Measurements from ENCODE around the gene DRAP1. TPM values are rescaled to one million over a fixed set of nuclear protein-coding genes. Genes with fewer than 3 reads are reported as not detected.
A peak's percentile ranks its signal among the peaks of the same experiment; 100 is the strongest.

DRAP1 gene
- total RNA-seq, 1 experiment from 2014 or later: 105 TPM

- H3K27ac Mint-ChIP-seq: peak overlapping the region; percentile 64 to 95 (median 95); a peak in 5 of 7 replicates
- no peak overlapping the region for H3K9ac ChIP-seq (ENCODE audit: extremely low read depth, insufficient read length, low read length)
These were observed 27.9 kb downstream of the DRAP1 start for GRCh38 chr11:65947133-65947532.

More at GRCh38 chr11:65947133-65947532, 27.9 kb downstream of the DRAP1 start:
- H3K4me1 Mint-ChIP-seq: peaks cover 22 to 36% of the 10 kb centered on the region in 2 experiments
- H3K4me3 Mint-ChIP-seq: no peak overlapping the region
- H4K5ac ChIP-seq (ENCODE audit: insufficient read length, low read depth, low read length): no peak overlapping the region
- no peaks in the 10 kb centered on the region for H3K9me3 ChIP-seq (ENCODE audit: control insufficient read depth, low read depth, low read length)
- no peaks in the 10 kb centered on the region for H3K79me1 ChIP-seq (ENCODE audit: insufficient read depth, low read depth, low read length, poor library complexity, severe bottlenecking)
- H3K9me3 Mint-ChIP-seq: no peaks in the 10 kb centered on the region; a peak in 1 of 5 replicates
- no peak overlapping the region for H3K56ac ChIP-seq (ENCODE audit: insufficient read length, low read depth, low read length)
- no peak overlapping the region for H2BK120ac ChIP-seq (ENCODE audit: low read depth, low read length, poor library complexity, severe bottlenecking)
- no peaks in the 10 kb centered on the region for H3K79me2 ChIP-seq (ENCODE audit: insufficient read depth, low read length)
- peaks cover 11% of the 10 kb centered on the region for H3K4me1 ChIP-seq (ENCODE audit: insufficient read depth, low read length)
- no peak overlapping the region for H3T11ph ChIP-seq (ENCODE audit: low read length)
- H3K14ac ChIP-seq (ENCODE audit: insufficient read depth, low read length): peak overlapping the region; percentile 74
- H2AFZ ChIP-seq (ENCODE audit: low read length): no peak overlapping the region
- no peak overlapping the region for H3K23ac ChIP-seq (ENCODE audit: insufficient read length, low read depth, low read length)
- no peak overlapping the region for H2AK5ac ChIP-seq (ENCODE audit: insufficient read length, low read length)
- H3K4ac ChIP-seq (ENCODE audit: low read depth, low read length): peak overlapping the region; percentile 81; the same call in 1 of the 2 replicates
- H2BK5ac ChIP-seq (ENCODE audit: insufficient read length, low read length): no peak overlapping the region
- DNase-seq: peak; percentile 55
- peaks cover 0 to 18% (median 2%) of the 10 kb centered on the region in 3 experiments; a peak in 4 of 7 replicates for H3K36me3 Mint-ChIP-seq (ENCODE audit: insufficient read depth in 1 of 3, low read depth in 3 of 3)
- no peak overlapping the region for H3K27ac ChIP-seq (ENCODE audit: insufficient read length, low read depth, low read length)
- H3K27me3 Mint-ChIP-seq (ENCODE audit: low read depth): peaks cover 7% of the 10 kb centered on the region
- no peak overlapping the region for H3K4me2 ChIP-seq (ENCODE audit: insufficient read depth, insufficient read length, low read length)
- H2BK15ac ChIP-seq (ENCODE audit: low read depth, low read length): no peak overlapping the region
- H4K20me1 ChIP-seq (ENCODE audit: control insufficient read depth, insufficient read depth, insufficient read length): no peaks in the 10 kb centered on the region
- H3K23me2 ChIP-seq (ENCODE audit: insufficient read length, low read depth, low read length, poor library complexity, severe bottlenecking): peaks cover 8% of the 10 kb centered on the region
- H2BK20ac ChIP-seq (ENCODE audit: low read depth, low read length, poor library complexity, severe bottlenecking): no peak overlapping the region
- H4K8ac ChIP-seq (replicated peaks; ENCODE audit: insufficient read length, low read depth, low read length): no peak overlapping the region
- TF ChIP-seq, protein P1, sequence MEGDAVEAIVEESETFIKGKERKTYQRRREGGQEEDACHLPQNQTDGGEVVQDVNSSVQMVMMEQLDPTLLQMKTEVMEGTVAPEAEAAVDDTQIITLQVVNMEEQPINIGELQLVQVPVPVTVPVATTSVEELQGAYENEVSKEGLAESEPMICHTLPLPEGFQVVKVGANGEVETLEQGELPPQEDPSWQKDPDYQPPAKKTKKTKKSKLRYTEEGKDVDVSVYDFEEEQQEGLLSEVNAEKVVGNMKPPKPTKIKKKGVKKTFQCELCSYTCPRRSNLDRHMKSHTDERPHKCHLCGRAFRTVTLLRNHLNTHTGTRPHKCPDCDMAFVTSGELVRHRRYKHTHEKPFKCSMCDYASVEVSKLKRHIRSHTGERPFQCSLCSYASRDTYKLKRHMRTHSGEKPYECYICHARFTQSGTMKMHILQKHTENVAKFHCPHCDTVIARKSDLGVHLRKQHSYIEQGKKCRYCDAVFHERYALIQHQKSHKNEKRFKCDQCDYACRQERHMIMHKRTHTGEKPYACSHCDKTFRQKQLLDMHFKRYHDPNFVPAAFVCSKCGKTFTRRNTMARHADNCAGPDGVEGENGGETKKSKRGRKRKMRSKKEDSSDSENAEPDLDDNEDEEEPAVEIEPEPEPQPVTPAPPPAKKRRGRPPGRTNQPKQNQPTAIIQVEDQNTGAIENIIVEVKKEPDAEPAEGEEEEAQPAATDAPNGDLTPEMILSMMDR (conservative IDR thresholded peaks at IDR 0.05): 0 out of 3 replicates have a peak, but pooled peaks have one; percentile 9
- H3K18ac ChIP-seq (ENCODE audit: insufficient read length, low read depth, low read length): peak overlapping the region; percentile 88
- WGBS (ENCODE audit: extremely low coverage, insufficient read length, low lambda C conversion rate): no CpG with 5 or more reads among the region's 13 CpGs
- peak overlapping the region; percentile 60 for H4K91ac ChIP-seq (ENCODE audit: insufficient read length, low read depth, low read length)
- H2BK12ac ChIP-seq (ENCODE audit: insufficient read length, low read depth, low read length): peak overlapping the region; percentile 100
- H3K27me3 ChIP-seq (ENCODE audit: insufficient read depth, low read length): no peaks in the 10 kb centered on the region

Measured in H9 (cell line).